HG02678 (cell line): ENCODE data around the gene MEG3.

Experiments
- ATAC-seq: cut with Tn5 transposase; IDR thresholded peaks from one replicate; pipeline ENCODE4 v1.9.1; 2021; ENCODE audit warnings: mild to moderate bottlenecking, moderate library complexity; ENCODE audit not compliant: unreplicated experiment

The MEG3 gene

GRCh38 chr14:100844421-100844820, 18.5 kb downstream of the MEG3 start:
- no peak for ATAC-seq

GRCh38 chr14:100844846-100845245, 18.9 kb downstream of the MEG3 start:
- no peak for ATAC-seq

GRCh38 chr14:100845341-100845740, 19.4 kb downstream of the MEG3 start:
- ATAC-seq: no peak

- ATAC-seq: no peak
Observed at GRCh38 chr14:100846309-100846859, 20.5 kb downstream of the MEG3 start.

- ATAC-seq: no peak
Observed at GRCh38 chr14:100849115-100849781, 23.3 kb downstream of the MEG3 start.

- ATAC-seq: peak; percentile 43
Observed at GRCh38 chr14:100850841-100851585, 25.1 kb downstream of the MEG3 start.

- ATAC-seq: no peak
Observed at GRCh38 chr14:100851586-100851916, 25.6 kb downstream of the MEG3 start.

- no peak for ATAC-seq
Observed at GRCh38 chr14:100851946-100852620, 26.2 kb downstream of the MEG3 start.

- ATAC-seq: no peak
Observed at GRCh38 chr14:100854435-100854834, 28.5 kb downstream of the MEG3 start.

- ATAC-seq: no peak
Observed at GRCh38 chr14:100855256-100855930, 29.5 kb downstream of the MEG3 start.

- ATAC-seq: no peak
Observed at GRCh38 chr14:100856056-100856950, 30.4 kb downstream of the MEG3 start.

GRCh38 chr14:100857233-100857922, 31.5 kb downstream of the MEG3 start:
- ATAC-seq: no peak

GRCh38 chr14:100857923-100858837, 32.3 kb downstream of the MEG3 start:
- no peak for ATAC-seq

- ATAC-seq: no peak
Observed at GRCh38 chr14:100858838-100859220, 32.9 kb downstream of the MEG3 start.

GRCh38 chr14:100859781-100860180, 33.9 kb downstream of the MEG3 start:
- ATAC-seq: no peak

- ATAC-seq: no peak
Observed at GRCh38 chr14:100860556-100861187, 34.8 kb downstream of the MEG3 start.

- no peak for ATAC-seq
Observed at GRCh38 chr14:100861188-100861936, 35.4 kb downstream of the MEG3 start.

- ATAC-seq: no peak
Observed at GRCh38 chr14:100861937-100862247, 36.0 kb downstream of the MEG3 start.
